Pancreas (tissue), 10 donors: ENCODE measurements around the gene PCDH18. TPM values are rescaled to one million over a fixed set of nuclear protein-coding genes. Genes with fewer than 3 reads are reported as not detected.

Experiments used
- ATAC-seq, 4 donors: fragments of 200-7000 bp; cut with Tn5 transposase; one replicate each; pipeline versions ENCODE4 v1.8.0 to v1.9.1; 2020; ENCODE audit warnings: mild to moderate bottlenecking in 4 of 4, moderate library complexity in 4 of 4
- DNase-seq, 6 donors: peaks; one replicate each; pipeline ENCODE4 v3.0.0-alpha.2; 2020
- FAIRE-seq: peaks from 2 replicates; lab custom pipeline; 2012; peaks lifted over from hg19 to GRCh38; lab: Jason Lieb, UNC
- H3K27ac ChIP-seq, 4 donors: fragments of 200-600 bp; sonication (generic); 1 replicate in 3 of 4; 2 replicates in 1 of 4; pipeline versions ENCODE4 v1.5.0 to v1.8.0; 2020
- H3K27me3 ChIP-seq, 4 donors: fragments of 200-600 bp; one replicate each; pipeline ENCODE4 v1.8.0; 2021
- H3K36me3 ChIP-seq, 3 donors: fragments of 200-600 bp; sonication (generic) in 1 of 3; one replicate each; pipeline versions ENCODE4 v1.5.0 to v1.8.0; 2020 to 2021
- H3K4me1 ChIP-seq, 3 donors: fragments of 200-600 bp; one replicate each; pipeline ENCODE4 v1.8.0; 2021
- H3K4me3 ChIP-seq, 4 donors: fragments of 200-600 bp; sonication (generic) in 2 of 4; one replicate each; pipeline versions ENCODE4 v1.5.0 to v1.8.0; 2020 to 2021
- H3K9me3 ChIP-seq, 4 donors: fragments of 200-600 bp; one replicate each; pipeline ENCODE4 v1.8.0; 2021
- CTCF ChIP-seq, 4 donors: fragments of 200-600 bp; sonication (generic) in 3 of 4; IDR thresholded peaks; one replicate each; pipeline versions ENCODE4 v1.5.0 to v1.8.0; 2021; ENCODE audit warnings: antibody characterized with exemption in 4 of 4
- WGBS, 2 donors: extraction: QIAGEN DNeasy Blood & Tissue Kit; methylation state at CpG; one replicate each; pipeline ENCODE4 v1.1.7; 2013; 5-methylcytosine and 5-hydroxymethylcytosine counted together
- intact Hi-C, 3 donors: fragments of 100-400 bp; cut with DNase I; formaldehyde crosslinking; loops; one replicate each; pipeline versions ENCODE4 v1.11.1 to v1.14.2; 2022
- polyA plus RNA-seq, 2 donors: library from polyadenylated mRNA; stranded (reverse); fragments of 200-250 nt; gene quantifications; one replicate each; pipeline ENCODE4 v1.2.3, GENCODE V29; 2013
- total RNA-seq, 6 donors: library from RNA; stranded (reverse); fragmentation: NEBNext Ultra II Directional in 4 of 6; extraction: Animal tissue kit (Norgen Biotek cat#: 25700) in 4 of 6; gene quantifications; one replicate each; pipeline versions ENCODE4 v1.2.1 to v1.2.4, GENCODE V29; 2021 to 2023
- donor health status: healthy with polysubstance abuse.
- donor health status: DM: no; HTN: no; CAD: no; lungs with moderate emphysema.
- donor health status: DM: no; HTN: no; CAD: no.
- donor health status: control.
- donor health status: control.
- donor health status: Bipolar disorder and iron deficiency.
- donor health status: DM: yes; HTN: yes; CAD: no.
- donor health status: DM: no; HTN: no; CAD: no.
- donor health status: DM: no; HTN: no; CAD: no.
- donor health status: DM: yes; HTN: yes; CAD: no.

PCDH18 gene
- total and polyA plus RNA-seq, 8 donors, result 0.53 to 4.8 (median 1.1) TPM

GRCh38 chr4:137531168-137531985, 917 bp downstream of the PCDH18 start:
- FAIRE-seq (no peak), ATAC-seq (peak in 2 of 4 donors; percentile 27 to 32), DNase-seq (no peak)
- Histone ChIP-seq H3K27me3 (peaks cover 0 to 10% (median 0%) of the 10 kb centered on the region in 4 donors), H3K9me3 (no peaks in the 10 kb centered on the region), H3K4me3 (peak overlapping the region in 2 of 4 donors; percentile 23 to 30), H3K4me1 (no peaks in the 10 kb centered on the region), H3K27ac (peak overlapping the region in 1 of 4 donors; percentile 8), H3K36me3 (no peaks in the 10 kb centered on the region)
- intact Hi-C loops, result no loop called here
- no peak for TF ChIP-seq CTCF (IDR thresholded peaks at IDR 0.05)
- 27 to 39% methylated on average over 13 of the region's 13 CpGs for WGBS, 2 donors

- Histone ChIP-seq H3K4me3 (peak overlapping the region in 1 of 4 donors; percentile 19), H3K9me3 (no peaks in the 10 kb centered on the region), H3K27me3 (peaks cover 0 to 10% (median 0%) of the 10 kb centered on the region in 4 donors), H3K27ac (no peak overlapping the region), H3K36me3 (no peaks in the 10 kb centered on the region), H3K4me1 (no peaks in the 10 kb centered on the region)
- WGBS, 2 donors, result 70 to 76% methylated on average over 7 of the region's 7 CpGs
- TF ChIP-seq CTCF (IDR thresholded peaks at IDR 0.05), result no peak
- DNase-seq, result no peak
- intact Hi-C loops, result no loop called here
- ATAC-seq, result no peak
- no peak for FAIRE-seq
Measured at GRCh38 chr4:137530176-137530575, 2.1 kb downstream of the PCDH18 start.

GRCh38 chr4:137529432-137529831, 2.9 kb downstream of the PCDH18 start:
- H3K4me1 ChIP-seq, result no peaks in the 10 kb centered on the region
- no peak for FAIRE-seq
- no peaks in the 10 kb centered on the region for H3K36me3 ChIP-seq
- intact Hi-C loops, result no loop called here
- peaks cover 0 to 8% (median 0%) of the 10 kb centered on the region in 4 donors for H3K27me3 ChIP-seq
- no peaks in the 10 kb centered on the region for H3K9me3 ChIP-seq
- H3K4me3 ChIP-seq, result peak overlapping the region in 1 of 4 donors; percentile 19
- no peak for TF ChIP-seq CTCF (IDR thresholded peaks at IDR 0.05)
- H3K27ac ChIP-seq, result no peak overlapping the region
- 59 to 73% methylated on average over 5 of the region's 5 CpGs for WGBS, 2 donors
- DNase-seq, result no peak
- no peak for ATAC-seq

GRCh38 chr4:137528673-137529072, 3.6 kb downstream of the PCDH18 start:
- H3K4me3 ChIP-seq, result peak overlapping the region in 1 of 4 donors; percentile 1
- H3K27ac ChIP-seq, result no peak overlapping the region
- DNase-seq (no peak), FAIRE-seq (no peak), ATAC-seq (no peak)
- no peaks in the 10 kb centered on the region for H3K9me3 ChIP-seq
- TF ChIP-seq CTCF (IDR thresholded peaks at IDR 0.05), result no peak
- no peaks in the 10 kb centered on the region for H3K36me3 ChIP-seq
- intact Hi-C loops, result no loop called here
- 68 to 69% methylated on average over 4 of the region's 4 CpGs for WGBS, 2 donors
- H3K4me1 ChIP-seq, result no peaks in the 10 kb centered on the region
- peaks cover 0 to 3% (median 0%) of the 10 kb centered on the region in 4 donors for H3K27me3 ChIP-seq

GRCh38 chr4:137526681-137527080, 5.6 kb downstream of the PCDH18 start:
- H3K4me1 ChIP-seq, result no peaks in the 10 kb centered on the region
- intact Hi-C loops, result no loop called here
- DNase-seq, result no peak
- ATAC-seq, result no peak
- H3K9me3 ChIP-seq, result no peaks in the 10 kb centered on the region
- no peak for TF ChIP-seq CTCF (IDR thresholded peaks at IDR 0.05)
- no peaks in the 10 kb centered on the region for H3K27me3 ChIP-seq
- no peaks in the 10 kb centered on the region for H3K36me3 ChIP-seq
- no peak overlapping the region for H3K27ac ChIP-seq
- FAIRE-seq, result no peak
- H3K4me3 ChIP-seq, result no peak overlapping the region
